SK-N-DZ (cell line): ENCODE results near the gene IQCE.
"Not testable (repeated sequence)": the region's sequence is repeated elsewhere in the genome, so short reads cannot be mapped to it uniquely, and the experiment has no call there.

ENCODE experiments used
- DNase-seq: peaks from one replicate; pipeline ENCODE4 v3.0.0-alpha.2; 2015; ENCODE audit warnings: low spot score

The IQCE gene

GRCh38 chr7:2532199-2532772 lies 26.5 kb upstream of the IQCE start:
- DNase-seq = not testable (repeated sequence)

- not testable (repeated sequence) for DNase-seq
Measured at GRCh38 chr7:2532816-2533215, 26.0 kb upstream of the IQCE start.

GRCh38 chr7:2533566-2533965 lies 25.2 kb upstream of the IQCE start:
- not testable (repeated sequence) for DNase-seq

GRCh38 chr7:2534214-2534613 lies 24.6 kb upstream of the IQCE start:
- not testable (repeated sequence) for DNase-seq

GRCh38 chr7:2535872-2536627 lies 22.7 kb upstream of the IQCE start:
- peak; percentile 80 for DNase-seq

GRCh38 chr7:2537981-2538851 lies 20.6 kb upstream of the IQCE start:
- no peak for DNase-seq

- no peak for DNase-seq
Measured at GRCh38 chr7:2539031-2539911, 19.5 kb upstream of the IQCE start.

- no peak for DNase-seq
Measured at GRCh38 chr7:2540133-2540532, 18.6 kb upstream of the IQCE start.

GRCh38 chr7:2540641-2541051 lies 18.1 kb upstream of the IQCE start:
- no peak for DNase-seq

- no peak for DNase-seq
Measured at GRCh38 chr7:2541291-2542010, 17.3 kb upstream of the IQCE start.

GRCh38 chr7:2542011-2542915 lies 16.5 kb upstream of the IQCE start:
- DNase-seq = no peak

GRCh38 chr7:2542916-2543871 lies 15.6 kb upstream of the IQCE start:
- DNase-seq = no peak

GRCh38 chr7:2544541-2545188 lies 14.1 kb upstream of the IQCE start:
- no peak for DNase-seq

- no peak for DNase-seq
Measured at GRCh38 chr7:2545746-2546425, 12.9 kb upstream of the IQCE start.

GRCh38 chr7:2546776-2547586 lies 11.8 kb upstream of the IQCE start:
- no peak for DNase-seq

- DNase-seq = no peak
Measured at GRCh38 chr7:2551418-2551817, 7.4 kb upstream of the IQCE start.
